Neural cell (in vitro differentiated cells): ENCODE data around the gene SLC41A3. TPM values are rescaled to one million over a fixed set of nuclear protein-coding genes. Genes with fewer than 3 reads are reported as not detected.

Source experiments
- H2AFZ ChIP-seq: fragments of 200-600, 300-800 bp; sonication (generic), shearing (Covaris generic); 2 replicates; pipeline ENCODE4 v1.6.0; 2014; ENCODE audit warnings: low read depth, mild to moderate bottlenecking, antibody characterized with exemption, low read length, moderate library complexity
- H3F3A ChIP-seq: fragments of 200-600 bp; shearing (Covaris generic); 2 replicates; pipeline ENCODE4 v1.6.1; 2016; ENCODE audit warnings: mild to moderate bottlenecking, moderate library complexity, mixed read lengths, antibody characterized with exemption, low read length; ENCODE audit not compliant: insufficient read depth, poor library complexity, severe bottlenecking
- H3K27ac ChIP-seq: fragments of 200-600, 300-800 bp; sonication (generic), shearing (Covaris generic); 2 replicates; pipeline ENCODE4 v1.5.1; 2014; ENCODE audit warnings: mild to moderate bottlenecking, low read length, moderate library complexity
- H3K27me3 ChIP-seq: fragments of 300-800, 200-600 bp; sonication (generic), shearing (Covaris generic); 2 replicates; pipeline ENCODE4 v1.6.0; 2014; ENCODE audit warnings: mild to moderate bottlenecking, low read depth, low read length, moderate library complexity; ENCODE audit not compliant: insufficient read depth
- H3K36me3 ChIP-seq: fragments of 300-800, 200-600 bp; sonication (generic), shearing (Covaris generic); 2 replicates; pipeline ENCODE4 v1.5.1; 2014; ENCODE audit warnings: mild to moderate bottlenecking, antibody characterized with exemption, low read length, moderate library complexity; ENCODE audit not compliant: insufficient read depth
- H3K4me2 ChIP-seq: fragments of 300-800, 200-600 bp; sonication (generic), shearing (Covaris generic); 2 replicates; pipeline ENCODE4 v1.6.0; 2014; ENCODE audit warnings: mild to moderate bottlenecking, low read length
- H3K4me3 ChIP-seq: fragments of 300-800, 200-600 bp; sonication (generic), shearing (Covaris generic); 2 replicates; pipeline ENCODE4 v1.5.1; 2014; ENCODE audit warnings: mild to moderate bottlenecking, low read length, moderate library complexity
- H3K79me2 ChIP-seq: fragments of 200-600 bp; shearing (Covaris generic); replicated peaks from 2 replicates; pipeline ENCODE4 v1.6.0; 2014; ENCODE audit warnings: mild to moderate bottlenecking, low read length, moderate library complexity; ENCODE audit not compliant: insufficient read depth
- H3K9ac ChIP-seq: fragments of 300-800, 200-600 bp; sonication (generic), shearing (Covaris generic); 2 replicates; pipeline ENCODE4 v1.6.1; 2016; ENCODE audit warnings: mild to moderate bottlenecking, low read length, mixed read lengths
- H3K9me2 ChIP-seq: fragments of 200-600 bp; shearing (Covaris generic); 2 replicates; pipeline ENCODE4 v1.6.1; 2016; ENCODE audit warnings: mild to moderate bottlenecking, low read length, mixed read lengths; ENCODE audit not compliant: insufficient read depth
- H3K9me3 ChIP-seq: fragments of 200-600, 300-800 bp; sonication (generic), shearing (Covaris generic); 2 replicates; pipeline ENCODE4 v1.6.1; 2016; ENCODE audit warnings: mild to moderate bottlenecking, mixed run types, low read length, moderate library complexity, mixed read lengths
- H4K20me1 ChIP-seq: fragments of 200-600 bp; shearing (Covaris generic); 2 replicates; pipeline ENCODE4 v1.6.1; 2016; ENCODE audit warnings: mild to moderate bottlenecking, mixed run types; ENCODE audit not compliant: insufficient read depth
- CTCF ChIP-seq: fragments of 450-650 bp; IDR thresholded peaks from 2 replicates; pipeline ENCODE4 v1.5.1; 2014; ENCODE audit warnings: antibody characterized with exemption, mild to moderate bottlenecking, moderate library complexity; ENCODE audit not compliant: poor library complexity, severe bottlenecking
- EP300 ChIP-seq: fragments of 450-650 bp; conservative IDR thresholded peaks from 2 replicates; pipeline ENCODE4 v1.6.1; 2014; ENCODE audit warnings: antibody characterized with exemption, mild to moderate bottlenecking, moderate library complexity; ENCODE audit not compliant: poor library complexity, severe bottlenecking
- EZH2 ChIP-seq: fragments of 200-600, 300-800 bp; shearing (Covaris generic), sonication (generic); IDR thresholded peaks from 2 replicates; pipeline ENCODE4 v1.6.1; 2014; ENCODE audit warnings: antibody characterized with exemption, low read length, borderline replicate concordance, mild to moderate bottlenecking; ENCODE audit not compliant: insufficient read depth, poor library complexity, severe bottlenecking
- MXI1 ChIP-seq: fragments of 450-650 bp; conservative IDR thresholded peaks from 2 replicates; pipeline ENCODE4 v1.6.1; 2014; ENCODE audit warnings: antibody characterized with exemption, mild to moderate bottlenecking; ENCODE audit not compliant: poor library complexity, severe bottlenecking
- POLR2AphosphoS5 ChIP-seq: IDR thresholded peaks from 2 replicates; pipeline ENCODE4 v1.6.1; 2012
- RAD21 ChIP-seq: fragments of 450-650 bp; conservative IDR thresholded peaks from 2 replicates; pipeline ENCODE4 v1.6.1; 2014; ENCODE audit warnings: antibody characterized with exemption, mild to moderate bottlenecking, moderate library complexity
- REST ChIP-seq: IDR thresholded peaks from 2 replicates; pipeline ENCODE4 v1.6.1; 2012; ENCODE audit warnings: borderline replicate concordance
- SMC3 ChIP-seq: fragments of 450-650 bp; conservative IDR thresholded peaks from 2 replicates; pipeline ENCODE4 v1.6.1; 2014; ENCODE audit warnings: antibody characterized with exemption, mild to moderate bottlenecking, moderate library complexity; ENCODE audit not compliant: poor library complexity
- TAF1 ChIP-seq: IDR thresholded peaks from 2 replicates; pipeline ENCODE4 v1.6.1; 2012; ENCODE audit warnings: low read depth
- polyA plus RNA-seq: library from polyadenylated mRNA; depleted of rRNA; stranded (reverse); fragments of >200 nt; gene quantifications from 2 replicates; pipeline ENCODE4 v1.2.3, GENCODE V29; 2014

SLC41A3 gene
- polyA plus RNA-seq, 1 donor from 2014 or later: 80.0 TPM

GRCh38 chr3:126051741-126052140, 32.2 kb downstream of the SLC41A3 start:
- Histone ChIP-seq H2AFZ (no peak overlapping the region), H3K27me3 (no peaks in the 10 kb centered on the region), H3K27ac (no peak overlapping the region), H3K4me3 (no peak overlapping the region), H3K9ac (no peak overlapping the region), H3K36me3 (no peaks in the 10 kb centered on the region), H3K4me2 (no peak overlapping the region), H3K9me2 (no peaks in the 10 kb centered on the region), H3K79me2 (no peaks in the 10 kb centered on the region), H4K20me1 (no peaks in the 10 kb centered on the region), H3F3A (no peaks in the 10 kb centered on the region), H3K9me3 (no peaks in the 10 kb centered on the region)
- TF ChIP-seq POLR2AphosphoS5: no peak
- TF ChIP-seq TAF1: no peak
- no peak for TF ChIP-seq REST
- no peak for TF ChIP-seq MXI1
- TF ChIP-seq RAD21: no peak
- no peak for TF ChIP-seq EZH2
- TF ChIP-seq SMC3: no peak
- no peak for TF ChIP-seq EP300
- no peak for TF ChIP-seq CTCF

- TF ChIP-seq RAD21 (no peak), EP300 (no peak), SMC3 (no peak), EZH2 (no peak), REST (no peak)
- Histone ChIP-seq H3K9me3 (no peaks in the 10 kb centered on the region), H3K4me2 (no peak overlapping the region), H3F3A (no peaks in the 10 kb centered on the region), H3K9ac (no peak overlapping the region), H3K4me3 (no peak overlapping the region), H4K20me1 (no peaks in the 10 kb centered on the region), H3K79me2 (no peaks in the 10 kb centered on the region), H3K27ac (no peak overlapping the region), H3K27me3 (no peaks in the 10 kb centered on the region), H3K9me2 (no peaks in the 10 kb centered on the region), H3K36me3 (no peaks in the 10 kb centered on the region), H2AFZ (no peak overlapping the region)
Observed at GRCh38 chr3:126051234-126051633, 32.7 kb downstream of the SLC41A3 start.
